Erythroblast (primary cell): ENCODE results near the gene PDE9A.

Source experiments
- GATA1 ChIP-seq: IDR thresholded peaks from 2 replicates; pipeline ENCODE4 v1.6.1; 2011; ENCODE audit warnings: low read depth, mild to moderate bottlenecking, control low read depth, low read length, moderate library complexity
- POLR2A ChIP-seq: IDR thresholded peaks from 2 replicates; pipeline ENCODE4 v1.6.1; 2011; ENCODE audit warnings: mild to moderate bottlenecking, low read length

DNA sequence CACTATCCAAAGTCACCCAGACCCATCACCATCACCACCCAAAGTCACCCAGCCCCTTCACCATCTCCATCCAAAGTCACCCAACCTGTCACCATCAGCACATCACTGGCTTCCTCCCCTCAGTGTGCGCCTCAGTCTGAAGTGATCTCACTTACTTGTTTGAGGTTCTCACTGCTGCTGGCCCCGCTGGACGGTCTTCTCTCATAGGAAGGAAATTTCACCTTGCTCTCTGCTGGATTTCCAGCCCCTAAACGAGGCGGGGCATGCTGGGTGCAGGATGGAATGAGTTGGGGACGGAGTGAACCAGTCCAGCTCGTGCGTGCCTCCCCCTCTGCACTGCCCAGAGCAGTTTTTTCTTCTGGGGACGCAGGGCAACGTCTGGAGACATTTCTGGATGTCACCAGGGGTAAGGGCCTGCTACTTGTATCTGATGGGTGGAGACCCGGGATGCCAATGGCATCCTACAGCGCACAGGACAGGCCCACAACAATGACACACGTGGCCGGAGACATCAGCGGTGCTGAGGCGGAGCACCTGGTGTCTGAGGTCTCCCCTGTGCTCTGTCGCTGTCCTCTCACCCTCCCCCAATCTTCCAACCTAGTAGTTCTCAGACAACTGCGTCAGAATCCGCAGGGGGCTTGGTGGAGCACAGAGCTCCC, 38.6 kb downstream of the PDE9A start:
- TF ChIP-seq POLR2A, result no peak
- TF ChIP-seq GATA1, result no peak
